GM18502 (cell line): Measurements from ENCODE around the gene MSI1.

Source experiments
- ATAC-seq: cut with Tn5 transposase; IDR thresholded peaks from one replicate; pipeline ENCODE4 v1.9.1; 2021; ENCODE audit warnings: mild to moderate bottlenecking; ENCODE audit not compliant: unreplicated experiment, poor library complexity

The MSI1 gene

GRCh38 chr12:120378036-120378435 lies 9.1 kb upstream of the MSI1 start:
- no peak for ATAC-seq

GRCh38 chr12:120377611-120378010 lies 8.6 kb upstream of the MSI1 start:
- ATAC-seq: no peak

DNA sequence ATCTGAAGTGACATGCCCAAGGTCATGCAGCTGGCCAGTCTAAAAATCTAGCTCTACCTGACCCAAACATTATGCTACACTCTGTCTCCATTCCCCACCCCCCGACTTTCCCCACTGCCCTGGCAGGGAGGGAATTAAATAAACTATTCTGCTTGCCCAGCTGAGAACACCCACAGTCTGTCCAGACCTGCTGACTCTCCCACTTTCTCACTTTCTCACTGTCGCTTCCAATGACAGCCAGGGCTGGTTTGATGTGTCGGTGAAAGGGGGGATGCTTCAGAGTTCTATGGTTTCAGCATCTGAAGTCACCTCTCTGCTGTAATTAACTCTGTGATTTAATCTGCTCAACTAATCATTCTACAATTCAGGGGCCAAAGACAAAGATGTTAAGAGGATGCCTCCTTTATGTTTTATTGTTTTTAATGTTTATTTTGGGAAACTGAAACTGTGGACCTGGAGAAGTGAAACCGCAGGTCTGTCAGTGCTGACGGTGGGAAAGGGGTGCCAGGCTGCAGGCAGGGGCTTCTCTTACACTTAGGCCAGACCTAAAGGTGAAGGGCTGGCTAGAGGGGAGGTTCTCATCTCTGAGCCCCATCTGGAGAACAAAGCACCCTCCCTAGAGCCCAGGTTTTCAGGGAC lies 8.1 kb upstream of the MSI1 start:
- no peak for ATAC-seq

GRCh38 chr12:120376416-120376815 lies 7.5 kb upstream of the MSI1 start:
- ATAC-seq: no peak

DNA sequence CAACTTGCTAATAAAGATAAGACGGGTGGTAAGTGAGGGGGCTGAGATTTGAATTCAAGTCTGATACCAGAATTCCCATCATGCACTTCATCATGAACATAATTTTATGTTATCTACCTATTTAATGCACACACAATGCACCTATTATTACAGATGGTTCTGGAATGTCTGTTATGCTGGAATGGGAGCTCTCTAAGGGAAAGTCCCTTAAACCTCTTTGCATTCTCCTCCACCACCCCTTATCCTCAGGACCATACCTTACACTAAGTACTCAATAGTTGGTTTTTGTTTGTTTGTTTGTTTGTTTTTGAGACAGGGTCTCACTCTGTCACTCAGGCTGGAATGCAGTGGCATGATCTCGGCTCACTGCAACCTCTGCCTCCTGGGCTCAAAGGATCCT lies 7.0 kb upstream of the MSI1 start:
- no peak for ATAC-seq

DNA sequence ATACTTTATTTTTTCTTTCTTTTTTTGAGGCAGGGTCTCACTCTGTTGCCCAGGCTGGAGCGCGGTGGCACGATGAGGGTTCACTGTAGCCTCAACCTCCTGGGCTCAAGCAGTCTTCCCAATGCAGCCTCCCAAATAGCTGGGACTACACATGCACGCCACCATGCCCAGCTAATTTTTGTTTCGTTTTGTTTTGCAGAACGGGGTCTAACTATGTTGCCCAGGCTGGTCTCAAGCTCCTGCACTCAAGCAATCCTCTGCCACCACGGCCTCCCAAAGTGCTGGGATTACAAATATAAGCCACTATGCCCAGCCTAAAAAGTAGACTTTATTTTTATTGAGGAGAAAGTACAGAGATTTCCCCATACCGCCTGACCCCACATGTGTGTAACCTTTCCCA lies 4.7 kb upstream of the MSI1 start:
- ATAC-seq: no peak

- ATAC-seq: no peak
Observed at GRCh38 chr12:120370343-120371243, 1.6 kb upstream of the MSI1 start.

- ATAC-seq: no peak
Observed at GRCh38 chr12:120369603-120370342, 809 bp upstream of the MSI1 start.

- no peak for ATAC-seq
Observed at GRCh38 chr12:120367924-120368788, 808 bp downstream of the MSI1 start.

DNA sequence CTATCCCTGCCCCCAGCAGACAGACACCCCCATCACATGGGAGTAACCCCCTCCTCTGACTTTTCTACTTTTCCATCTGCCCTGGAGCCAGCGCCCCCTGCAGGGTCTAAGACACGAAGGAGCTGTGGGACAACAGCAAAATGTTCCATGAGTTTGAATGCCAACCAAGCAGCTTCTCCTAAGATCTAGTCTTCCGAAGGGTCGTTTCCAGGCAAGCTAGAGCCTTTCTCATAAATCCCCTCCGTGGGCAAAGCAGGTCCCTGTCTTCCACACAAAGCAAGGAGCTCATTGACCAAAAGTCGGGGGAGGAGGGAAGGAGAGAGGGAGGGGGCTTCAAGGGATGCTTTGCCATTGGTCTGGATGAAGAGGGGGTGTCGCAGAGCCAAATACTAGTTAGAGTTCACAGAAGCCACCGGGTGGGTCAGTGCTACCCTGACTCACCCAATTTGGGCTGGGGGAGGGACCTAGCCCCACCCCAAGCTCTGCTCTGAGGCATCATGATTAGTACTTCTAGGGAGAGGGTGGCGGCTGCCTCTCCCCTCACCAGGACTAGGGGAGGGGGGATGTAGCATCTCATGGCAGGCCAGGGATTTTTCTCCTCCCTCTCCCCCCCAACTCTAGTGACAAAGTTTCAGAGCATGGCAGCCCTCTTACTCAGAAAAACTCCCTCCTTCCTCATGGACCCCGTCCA lies 1.6 kb downstream of the MSI1 start:
- ATAC-seq: no peak

DNA sequence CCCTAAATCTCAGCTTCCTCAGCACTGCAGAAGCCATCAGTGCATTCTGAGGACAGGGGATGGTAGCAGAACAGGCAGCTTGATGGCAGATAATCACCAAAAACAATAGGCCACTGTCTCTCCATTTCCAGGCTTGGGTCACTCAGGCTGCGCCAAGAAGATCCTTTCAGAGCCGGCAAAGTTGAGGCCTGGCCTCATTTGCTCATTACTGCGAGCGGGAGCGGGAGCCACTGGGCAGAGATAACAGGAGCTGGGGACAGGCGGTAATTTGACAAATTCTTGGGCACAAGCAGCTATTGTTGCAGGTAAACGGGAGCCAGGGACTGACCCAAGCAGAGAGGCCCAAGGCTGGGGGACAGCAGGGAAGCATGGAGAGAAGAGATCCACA lies 2.1 kb downstream of the MSI1 start:
- ATAC-seq: no peak

- ATAC-seq: no peak
Observed at GRCh38 chr12:120366341-120366705, 2.6 kb downstream of the MSI1 start.

GRCh38 chr12:120365675-120366340 lies 3.2 kb downstream of the MSI1 start:
- ATAC-seq: no peak

- no peak for ATAC-seq
Observed at GRCh38 chr12:120364487-120364886, 4.5 kb downstream of the MSI1 start.

- ATAC-seq: no peak
Observed at GRCh38 chr12:120363274-120363855, 5.6 kb downstream of the MSI1 start.

- no peak for ATAC-seq
Observed at GRCh38 chr12:120362516-120363273, 6.3 kb downstream of the MSI1 start.

GRCh38 chr12:120361506-120362208 lies 7.3 kb downstream of the MSI1 start:
- no peak for ATAC-seq

- ATAC-seq: no peak
Observed at GRCh38 chr12:120359128-120359527, 9.8 kb downstream of the MSI1 start.
